ENCODE data around the gene AJAP1. TPM values are rescaled to one million over a fixed set of nuclear protein-coding genes. Genes with fewer than 3 reads are reported as not detected.

The AJAP1 gene
- total RNA-seq, 1 experiment from 2014 or later, result not detected

GRCh38 chr1:4687943-4688342 lies 33.5 kb downstream of the AJAP1 start (continued):
- TF ChIP-seq, protein P1, sequence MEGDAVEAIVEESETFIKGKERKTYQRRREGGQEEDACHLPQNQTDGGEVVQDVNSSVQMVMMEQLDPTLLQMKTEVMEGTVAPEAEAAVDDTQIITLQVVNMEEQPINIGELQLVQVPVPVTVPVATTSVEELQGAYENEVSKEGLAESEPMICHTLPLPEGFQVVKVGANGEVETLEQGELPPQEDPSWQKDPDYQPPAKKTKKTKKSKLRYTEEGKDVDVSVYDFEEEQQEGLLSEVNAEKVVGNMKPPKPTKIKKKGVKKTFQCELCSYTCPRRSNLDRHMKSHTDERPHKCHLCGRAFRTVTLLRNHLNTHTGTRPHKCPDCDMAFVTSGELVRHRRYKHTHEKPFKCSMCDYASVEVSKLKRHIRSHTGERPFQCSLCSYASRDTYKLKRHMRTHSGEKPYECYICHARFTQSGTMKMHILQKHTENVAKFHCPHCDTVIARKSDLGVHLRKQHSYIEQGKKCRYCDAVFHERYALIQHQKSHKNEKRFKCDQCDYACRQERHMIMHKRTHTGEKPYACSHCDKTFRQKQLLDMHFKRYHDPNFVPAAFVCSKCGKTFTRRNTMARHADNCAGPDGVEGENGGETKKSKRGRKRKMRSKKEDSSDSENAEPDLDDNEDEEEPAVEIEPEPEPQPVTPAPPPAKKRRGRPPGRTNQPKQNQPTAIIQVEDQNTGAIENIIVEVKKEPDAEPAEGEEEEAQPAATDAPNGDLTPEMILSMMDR (IDR thresholded peaks at IDR 0.05 in 2 of 3, conservative IDR thresholded peaks at IDR 0.05 in 1 of 3; ENCODE audit: borderline replicate concordance in 1 of 3, insufficient read depth in 1 of 3, low read depth in 2 of 3, low read length in 2 of 3), result no peak
- TF ChIP-seq SP1 (IDR thresholded peaks at IDR 0.05; ENCODE audit: low read depth), result no peak

DNA sequence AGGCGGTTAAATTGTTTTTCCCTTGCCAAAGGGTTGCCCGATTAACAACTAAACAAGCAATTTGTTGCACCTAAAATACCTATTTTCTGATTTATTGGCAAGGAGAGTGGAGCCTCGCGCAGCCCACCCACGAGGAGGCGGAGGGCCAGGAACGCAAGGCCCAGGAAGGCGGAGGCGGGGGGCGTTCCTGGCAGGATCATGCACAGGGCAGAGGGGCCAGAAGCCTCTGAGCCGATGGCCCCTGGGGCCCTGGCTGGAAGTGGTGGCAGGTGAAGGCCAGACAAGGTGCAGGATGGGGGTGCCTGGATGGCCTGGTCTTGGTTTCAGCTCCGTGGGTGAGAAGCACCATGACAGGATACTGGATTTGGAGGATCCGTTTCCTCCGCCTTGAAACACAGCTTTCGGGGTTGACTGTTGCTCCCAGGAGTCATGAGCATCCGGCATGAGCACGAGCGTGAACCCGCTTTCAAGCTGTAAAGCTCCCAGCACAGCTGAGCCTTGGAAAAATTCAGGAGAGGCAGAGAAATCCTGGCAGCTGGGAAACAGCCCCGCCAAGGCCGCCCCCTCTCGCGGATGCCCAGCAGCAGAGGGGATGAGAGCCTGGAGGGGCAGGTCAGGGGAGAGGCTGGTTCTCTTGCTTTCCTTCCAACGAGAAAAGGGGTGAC lies 35.0 kb downstream of the AJAP1 start:
- no peak overlapping the region for H3K4me3 ChIP-seq (replicated peaks in 1 of 2; ENCODE audit: low read depth in 1 of 2, low read length in 2 of 2)
- H3K9ac ChIP-seq (ENCODE audit: low read length), result no peak overlapping the region
- H3K4me1 ChIP-seq (ENCODE audit: control insufficient read depth in 1 of 2, insufficient read depth in 2 of 2, low read length in 2 of 2), result no peaks in the 10 kb centered on the region; a peak in 1 of 4 replicates
- no peaks in the 10 kb centered on the region for H3K36me3 ChIP-seq (ENCODE audit: control insufficient read depth in 1 of 2, insufficient read depth in 2 of 2, low read length in 2 of 2)
- no peaks in the 10 kb centered on the region; a peak in 1 of 4 replicates for H3K9me3 ChIP-seq (ENCODE audit: control insufficient read depth in 1 of 2, insufficient read depth in 1 of 2, low read depth in 1 of 2, low read length in 2 of 2)
- POLR2A ChIA-PET, result no interaction called here
- H3K79me2 ChIP-seq (ENCODE audit: insufficient read depth, low read length), result no peaks in the 10 kb centered on the region
- no peaks in the 10 kb centered on the region for H3K27me3 ChIP-seq (ENCODE audit: insufficient read depth, low read length)
- no peak for ATAC-seq
- BruUV-seq (replicated peaks), result no TSS peak
- H2AFZ ChIP-seq (ENCODE audit: low read depth, low read length, poor library complexity, severe bottlenecking), result no peak overlapping the region
- no peaks in the 10 kb centered on the region for H3K9me2 ChIP-seq (ENCODE audit: insufficient read depth)
- H3K4me2 ChIP-seq (ENCODE audit: low read length), result no peak overlapping the region
- H4K20me1 ChIP-seq (ENCODE audit: insufficient read depth), result no peaks in the 10 kb centered on the region
- RAD21 ChIA-PET (ENCODE audit: low non-redundant PET in 1 of 2, low total read pairs in 2 of 2, uncharacterized antibody in 2 of 2, unreplicated experiment in 2 of 2), result no interaction called here
- no peak overlapping the region for H3K27ac ChIP-seq (ENCODE audit: low read depth, low read length)
- intact Hi-C loops (cut with micrococcal nuclease), result no loop called here
- no peak for TF ChIP-seq RAD21 (IDR thresholded peaks at IDR 0.05; ENCODE audit: low read depth)
- TF ChIP-seq JUND (IDR thresholded peaks at IDR 0.05), result no peak
- TF ChIP-seq YY1 (IDR thresholded peaks at IDR 0.05; ENCODE audit: extremely low read depth, insufficient replicate concordance, low read depth, low read length), result no peak
- TF ChIP-seq EGR1 (IDR thresholded peaks at IDR 0.05; ENCODE audit: low read depth), result no peak
- no peak for TF ChIP-seq CEBPB (IDR thresholded peaks at IDR 0.05; ENCODE audit: low read depth)
- no peak for TF ChIP-seq ELF1 (IDR thresholded peaks at IDR 0.05; ENCODE audit: borderline replicate concordance, low read depth)
- TF ChIP-seq FOSL1 (IDR thresholded peaks at IDR 0.05; ENCODE audit: low read depth), result no peak
- no peak for TF ChIP-seq ATF3 (IDR thresholded peaks at IDR 0.05)
- CTCF ChIA-PET, result no interaction called here
- no peak for DNase-seq (ENCODE audit: low read depth, low spot score)

Measured in HCT116 (cell line).